B cell (primary cell): ENCODE results near the gene SMYD2. TPM values are rescaled to one million over a fixed set of nuclear protein-coding genes. Genes with fewer than 3 reads are reported as not detected.

Experiments used
- ATAC-seq: fragments of 200-7000 bp; cut with Tn5 transposase; one replicate; pipeline ENCODE4 v1.10.0; 2021; ENCODE audit warnings: low read depth, mild to moderate bottlenecking, moderate number of reproducible peaks, moderate library complexity
- CTCF ChIA-PET: fragments of 350-600 bp; sonication (Branson Sonifier 250); formaldehyde crosslinking; loops from one replicate; lab custom pipeline; 2021; ENCODE audit warnings: antibody characterized with exemption, inconsistent platforms; lab: Charles Lee
- POLR2A ChIA-PET: fragments of 350-600 bp; sonication (Branson Sonifier 250); formaldehyde crosslinking; loops from one replicate; lab custom pipeline; 2021; ENCODE audit warnings: antibody characterized with exemption; lab: Charles Lee
- DNase-seq: peaks from one replicate; pipeline ENCODE4 v3.0.0; 2013
- H2AFZ ChIP-seq: 2 replicates; pipeline ENCODE4 v1.6.1; 2012; ENCODE audit warnings: mild to moderate bottlenecking, low read depth, low read length; ENCODE audit not compliant: insufficient read depth, poor library complexity, severe bottlenecking
- H3K27ac ChIP-seq, 2 donors: 1 replicate in 1 of 2; 2 replicates in 1 of 2; pipeline ENCODE4 v1.5.1; 2012 to 2013; ENCODE audit warnings: low read length in 2 of 2, mild to moderate bottlenecking in 2 of 2, moderate library complexity in 1 of 2
- H3K27me3 ChIP-seq, 4 experiments: fragments of 200-600 bp in 1 of 4; sonication (generic) in 1 of 4; replicated peaks in 1 of 4; 1 replicate in 2 of 4; 2 replicates in 2 of 4; pipeline versions ENCODE4 v1.6.1 to v1.7.0; 2013 to 2016; ENCODE audit warnings: low read length in 3 of 4, mild to moderate bottlenecking in 2 of 4, mixed read lengths in 1 of 4, moderate library complexity in 1 of 4; ENCODE audit not compliant: insufficient read depth in 4 of 4, control insufficient read depth in 3 of 4; ENCODE audit errors: control extremely low read depth in 1 of 4
- H3K36me3 ChIP-seq, 2 experiments: replicated peaks in 1 of 2; 1 replicate in 1 of 2; 2 replicates in 1 of 2; pipeline versions ENCODE4 v1.6.1 to v1.7.1; 2013; ENCODE audit warnings: low read length in 1 of 2; ENCODE audit not compliant: insufficient read depth in 2 of 2, control insufficient read depth in 1 of 2; ENCODE audit errors: control extremely low read depth in 1 of 2, extremely low read depth in 1 of 2
- H3K4me1 ChIP-seq, 2 donors: fragments of 200-600 bp in 1 of 2; sonication (generic) in 1 of 2; 1 replicate in 1 of 2; 2 replicates in 1 of 2; pipeline versions ENCODE4 v1.5.1 to v1.6.1; 2013 to 2017; ENCODE audit warnings: low read length in 2 of 2; ENCODE audit not compliant: control insufficient read depth in 2 of 2, insufficient read depth in 2 of 2
- H3K4me2 ChIP-seq: replicated peaks from 2 replicates; pipeline ENCODE3; 2012; ENCODE audit warnings: mild to moderate bottlenecking, low read depth, low read length; ENCODE audit not compliant: poor library complexity, severe bottlenecking
- H3K4me3 ChIP-seq, 5 experiments: fragments of 200-600 bp in 1 of 5; sonication (generic) in 1 of 5; 1 replicate in 3 of 5; 2 replicates in 2 of 5; pipeline versions ENCODE4 v1.5.1 to v1.7.0; 2011 to 2016; ENCODE audit warnings: low read length in 4 of 5, mild to moderate bottlenecking in 4 of 5, low read depth in 2 of 5, control low read depth in 1 of 5, moderate library complexity in 1 of 5; ENCODE audit not compliant: insufficient read depth in 1 of 5; ENCODE audit errors: control extremely low read depth in 1 of 5, extremely low read depth in 1 of 5
- H3K79me2 ChIP-seq: fragments of 200-600 bp; sonication (generic); one replicate; pipeline ENCODE4 v1.6.0; 2016; ENCODE audit warnings: low read length; ENCODE audit not compliant: control insufficient read depth, insufficient read depth
- H3K9ac ChIP-seq: fragments of 200-600 bp; sonication (generic); 2 replicates; pipeline ENCODE4 v1.6.1; 2017; ENCODE audit warnings: mild to moderate bottlenecking, low read length, moderate library complexity
- H3K9me3 ChIP-seq, 3 donors: one replicate each; pipeline versions ENCODE4 v1.6.1 to v1.7.1; 2013; ENCODE audit warnings: low read length in 2 of 3; ENCODE audit not compliant: control insufficient read depth in 2 of 3, insufficient read depth in 1 of 3; ENCODE audit errors: control extremely low read depth in 1 of 3
- H4K20me1 ChIP-seq: 2 replicates; pipeline ENCODE4 v1.6.0; 2012; ENCODE audit warnings: mild to moderate bottlenecking, low read length; ENCODE audit not compliant: insufficient read depth, control insufficient read depth, poor library complexity, severe bottlenecking
- H3K27ac Mint-ChIP-seq: one replicate; pipeline ENCODE4 v1.8.0; 2021; ENCODE audit warnings: mixed read lengths
- H3K27me3 Mint-ChIP-seq: one replicate; pipeline ENCODE4 v1.8.0; 2021; ENCODE audit warnings: mixed read lengths
- H3K4me1 Mint-ChIP-seq: one replicate; pipeline ENCODE4 v1.8.0; 2021; ENCODE audit warnings: mixed read lengths
- H3K4me3 Mint-ChIP-seq: one replicate; pipeline ENCODE4 v1.8.0; 2021; ENCODE audit warnings: mixed read lengths
- H3K9me3 Mint-ChIP-seq: one replicate; pipeline ENCODE4 v1.8.0; 2022; ENCODE audit warnings: mixed read lengths; ENCODE audit not compliant: insufficient read depth
- EZH2 ChIP-seq: IDR thresholded peaks from 2 replicates; pipeline ENCODE4 v1.6.1; 2012; ENCODE audit warnings: borderline replicate concordance, low read depth, mild to moderate bottlenecking, moderate library complexity, low read length; ENCODE audit not compliant: insufficient read depth, poor library complexity, severe bottlenecking
- WGBS: methylation state at CpG from one replicate; pipeline ENCODE4 v1.1.5; 2013; ENCODE audit warnings: missing lambda C conversion rate; ENCODE audit not compliant: insufficient coverage; 5-methylcytosine and 5-hydroxymethylcytosine counted together
- intact Hi-C: fragments of 100-400 bp; cut with micrococcal nuclease; formaldehyde crosslinking; loops from one replicate; pipeline ENCODE4 v1.10.0; 2022
- polyA plus RNA-seq: library from polyadenylated mRNA; depleted of rRNA; stranded (reverse); fragments of >200 nt; gene quantifications from 2 replicates; pipeline ENCODE4 v1.2.3, GENCODE V29; 2012
- total RNA-seq, 2 donors: library from RNA; stranded (reverse); fragments of 120-200 nt in 1 of 2; gene quantifications; 1 replicate in 1 of 2; 2 replicates in 1 of 2; pipeline versions ENCODE4 v1.2.3 to v1.2.4, GENCODE V29; 2013 to 2022
- TF ChIP-seq, protein P1 (sequence below): fragments of 200-600 bp; IDR thresholded peaks from one replicate; pipeline ENCODE4 v1.8.0; 2022; ENCODE audit warnings: antibody characterized with exemption, mild to moderate bottlenecking

Gene SMYD2
- total and polyA plus RNA-seq, 2 donors (not counting 1 experiment from before 2014, with no cell fraction given), result 21.2 to 29.1 TPM

DNA sequence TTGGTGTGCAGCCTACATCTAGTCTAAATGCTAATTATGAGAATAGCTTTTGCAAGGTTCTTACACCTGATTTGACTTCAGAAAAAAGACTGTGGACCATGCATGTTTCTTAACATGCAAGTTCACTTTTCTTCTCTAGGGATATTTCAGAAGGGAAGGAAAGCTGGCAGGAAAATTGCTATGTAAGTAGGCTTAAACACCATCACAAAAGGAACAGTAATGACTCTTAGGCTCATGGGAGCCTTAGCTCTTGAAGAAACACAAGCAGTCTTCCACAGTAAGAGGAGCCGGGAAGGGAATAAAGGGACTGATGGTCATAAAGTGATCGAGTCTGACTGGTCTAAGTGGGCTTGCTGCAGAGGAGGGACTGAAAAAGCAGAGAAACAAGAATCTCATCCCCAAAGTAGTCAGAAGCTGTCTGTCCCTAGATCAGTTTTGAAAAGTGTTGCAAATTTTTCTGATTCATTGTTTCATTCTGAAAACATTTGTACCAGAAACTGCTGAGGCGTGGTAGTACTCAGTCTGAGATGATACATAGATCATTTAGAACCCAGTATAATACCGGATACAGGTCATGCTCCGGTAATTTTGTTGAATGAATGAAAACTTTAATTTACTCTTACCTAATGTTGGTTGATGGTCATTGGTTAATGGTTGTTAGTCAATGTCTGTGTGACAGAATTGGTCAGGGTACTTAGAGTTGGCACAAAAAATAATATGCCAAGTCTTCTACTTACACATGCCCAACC is 40.9 kb downstream of the SMYD2 start:
- no peak overlapping the region for H3K4me3 ChIP-seq
- H4K20me1 ChIP-seq, result no peaks in the 10 kb centered on the region
- no peak overlapping the region for H3K4me3 Mint-ChIP-seq
- ChIA-PET POLR2A (no interaction called here), CTCF (interaction anchor here (1.3 to 2.3 kb wide), 3 partner anchors 9 to 61 kb away, joined by 4 to 13 read pairs (median 6); no protein-coding TSS in a partner anchor)
- no peak for TF ChIP-seq EZH2
- TF ChIP-seq, protein P1, sequence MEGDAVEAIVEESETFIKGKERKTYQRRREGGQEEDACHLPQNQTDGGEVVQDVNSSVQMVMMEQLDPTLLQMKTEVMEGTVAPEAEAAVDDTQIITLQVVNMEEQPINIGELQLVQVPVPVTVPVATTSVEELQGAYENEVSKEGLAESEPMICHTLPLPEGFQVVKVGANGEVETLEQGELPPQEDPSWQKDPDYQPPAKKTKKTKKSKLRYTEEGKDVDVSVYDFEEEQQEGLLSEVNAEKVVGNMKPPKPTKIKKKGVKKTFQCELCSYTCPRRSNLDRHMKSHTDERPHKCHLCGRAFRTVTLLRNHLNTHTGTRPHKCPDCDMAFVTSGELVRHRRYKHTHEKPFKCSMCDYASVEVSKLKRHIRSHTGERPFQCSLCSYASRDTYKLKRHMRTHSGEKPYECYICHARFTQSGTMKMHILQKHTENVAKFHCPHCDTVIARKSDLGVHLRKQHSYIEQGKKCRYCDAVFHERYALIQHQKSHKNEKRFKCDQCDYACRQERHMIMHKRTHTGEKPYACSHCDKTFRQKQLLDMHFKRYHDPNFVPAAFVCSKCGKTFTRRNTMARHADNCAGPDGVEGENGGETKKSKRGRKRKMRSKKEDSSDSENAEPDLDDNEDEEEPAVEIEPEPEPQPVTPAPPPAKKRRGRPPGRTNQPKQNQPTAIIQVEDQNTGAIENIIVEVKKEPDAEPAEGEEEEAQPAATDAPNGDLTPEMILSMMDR, result no peak
- no peak overlapping the region for H3K4me2 ChIP-seq
- no peak overlapping the region for H3K27ac ChIP-seq
- no peaks in the 10 kb centered on the region for H3K79me2 ChIP-seq
- peaks cover 0 to 20% of the 10 kb centered on the region in 2 experiments for H3K36me3 ChIP-seq
- H3K9ac ChIP-seq, result no peak overlapping the region
- peaks cover 0 to 2% of the 10 kb centered on the region in 2 donors for H3K4me1 ChIP-seq
- intact Hi-C loops, result no loop called here
- H3K9me3 ChIP-seq, result no peaks in the 10 kb centered on the region
- no peaks in the 10 kb centered on the region for H3K27me3 Mint-ChIP-seq
- H3K9me3 Mint-ChIP-seq, result no peaks in the 10 kb centered on the region
- H2AFZ ChIP-seq, result no peak overlapping the region
- H3K27me3 ChIP-seq, result no peaks in the 10 kb centered on the region
- WGBS, result 80% methylated on average over 1 of the region's 5 CpGs
- ATAC-seq (no peak), DNase-seq (no peak)
- peaks cover 17% of the 10 kb centered on the region for H3K4me1 Mint-ChIP-seq
- H3K27ac Mint-ChIP-seq, result no peak overlapping the region
